H9 (cell line): Measurements from ENCODE around the gene NSUN3. TPM values are rescaled to one million over a fixed set of nuclear protein-coding genes. Genes with fewer than 3 reads are reported as not detected.

Source experiments
- DNase-seq: peaks from one replicate; pipeline ENCODE4 v3.0.0-alpha.2; 2017
- H2AFZ ChIP-seq: one replicate; pipeline ENCODE4 v1.6.1; 2013; ENCODE audit warnings: mild to moderate bottlenecking, low read length, control low read depth, moderate library complexity
- H2AK5ac ChIP-seq: 2 replicates; pipeline ENCODE4 v1.6.1; 2013; ENCODE audit warnings: low read length, control low read depth, mixed read lengths; ENCODE audit not compliant: insufficient read length
- H2BK120ac ChIP-seq: one replicate; pipeline ENCODE4 v1.6.1; 2013; ENCODE audit warnings: low read depth, mild to moderate bottlenecking, low read length, control low read depth, inconsistent platforms; ENCODE audit not compliant: poor library complexity, severe bottlenecking
- H2BK12ac ChIP-seq: 2 replicates; pipeline ENCODE4 v1.6.1; 2013; ENCODE audit warnings: low read length, control low read depth, mixed read lengths, low read depth; ENCODE audit not compliant: insufficient read length
- H2BK15ac ChIP-seq: 2 replicates; pipeline ENCODE4 v1.6.1; 2013; ENCODE audit warnings: low read depth, low read length, control low read depth
- H2BK20ac ChIP-seq: one replicate; pipeline ENCODE4 v1.6.1; 2013; ENCODE audit warnings: low read depth, mild to moderate bottlenecking, low read length, control low read depth, inconsistent platforms; ENCODE audit not compliant: poor library complexity, severe bottlenecking
- H2BK5ac ChIP-seq: 2 replicates; pipeline ENCODE4 v1.6.1; 2013; ENCODE audit warnings: low read length, control low read depth, mixed read lengths; ENCODE audit not compliant: insufficient read length
- H3K14ac ChIP-seq: 2 replicates; pipeline ENCODE4 v1.6.1; 2013; ENCODE audit warnings: low read length, control low read depth; ENCODE audit not compliant: insufficient read depth
- H3K18ac ChIP-seq: 2 replicates; pipeline ENCODE4 v1.6.1; 2013; ENCODE audit warnings: low read depth, mild to moderate bottlenecking, mixed read lengths, low read length, control low read depth; ENCODE audit not compliant: insufficient read length
- H3K23ac ChIP-seq: 2 replicates; pipeline ENCODE4 v1.6.1; 2013; ENCODE audit warnings: low read length, control low read depth, mixed read lengths, low read depth; ENCODE audit not compliant: insufficient read length
- H3K23me2 ChIP-seq: 2 replicates; pipeline ENCODE4 v1.6.1; 2013; ENCODE audit warnings: low read depth, mild to moderate bottlenecking, mixed read lengths, low read length, control low read depth; ENCODE audit not compliant: insufficient read length, poor library complexity, severe bottlenecking
- H3K27ac ChIP-seq: 2 replicates; pipeline ENCODE4 v1.5.1; 2013; ENCODE audit warnings: low read length, control low read depth, mixed read lengths, low read depth; ENCODE audit not compliant: insufficient read length
- H3K27me3 ChIP-seq: 2 replicates; pipeline ENCODE4 v1.6.1; 2013; ENCODE audit warnings: low read length, control low read depth, inconsistent platforms; ENCODE audit not compliant: insufficient read depth
- H3K4ac ChIP-seq: 2 replicates; pipeline ENCODE4 v1.6.1; 2013; ENCODE audit warnings: low read depth, mild to moderate bottlenecking, control low read depth, inconsistent platforms, low read length, moderate library complexity
- H3K4me1 ChIP-seq: 2 replicates; pipeline ENCODE4 v1.6.1; 2013; ENCODE audit warnings: low read length, control low read depth, inconsistent platforms; ENCODE audit not compliant: insufficient read depth
- H3K4me2 ChIP-seq: 2 replicates; pipeline ENCODE4 v1.6.1; 2013; ENCODE audit warnings: low read length, control low read depth, mixed read lengths; ENCODE audit not compliant: insufficient read length, insufficient read depth
- H3K56ac ChIP-seq: 2 replicates; pipeline ENCODE4 v1.6.1; 2013; ENCODE audit warnings: low read depth, mild to moderate bottlenecking, mixed read lengths, low read length, control low read depth; ENCODE audit not compliant: insufficient read length
- H3K79me1 ChIP-seq: 2 replicates; pipeline ENCODE4 v1.6.1; 2013; ENCODE audit warnings: low read depth, mild to moderate bottlenecking, moderate library complexity, low read length, control low read depth, inconsistent platforms; ENCODE audit not compliant: insufficient read depth, poor library complexity, severe bottlenecking
- H3K79me2 ChIP-seq: 2 replicates; pipeline ENCODE4 v1.6.1; 2013; ENCODE audit warnings: low read length, control low read depth, inconsistent platforms; ENCODE audit not compliant: insufficient read depth
- H3K9ac ChIP-seq: 2 replicates; pipeline ENCODE4 v1.6.1; 2013; ENCODE audit warnings: low read length, control low read depth, mixed read lengths; ENCODE audit not compliant: insufficient read length; ENCODE audit errors: extremely low read depth
- H3K9me3 ChIP-seq: one replicate; pipeline ENCODE4 v1.6.1; 2013; ENCODE audit warnings: low read depth, low read length, inconsistent platforms; ENCODE audit not compliant: control insufficient read depth
- H3T11ph ChIP-seq: one replicate; pipeline ENCODE4 v1.6.1; 2013; ENCODE audit warnings: mild to moderate bottlenecking, low read length, control low read depth, inconsistent platforms
- H4K20me1 ChIP-seq: one replicate; pipeline ENCODE4 v1.6.1; 2013; ENCODE audit not compliant: control insufficient read depth, insufficient read length, insufficient read depth
- H4K5ac ChIP-seq: 2 replicates; pipeline ENCODE4 v1.6.1; 2013; ENCODE audit warnings: low read depth, mild to moderate bottlenecking, mixed read lengths, low read length, control low read depth; ENCODE audit not compliant: insufficient read length
- H4K8ac ChIP-seq: replicated peaks from 2 replicates; pipeline ENCODE4 v1.6.1; 2013; ENCODE audit warnings: low read length, control low read depth, mixed read lengths, low read depth; ENCODE audit not compliant: insufficient read length
- H4K91ac ChIP-seq: 2 replicates; pipeline ENCODE4 v1.6.1; 2013; ENCODE audit warnings: low read depth, mild to moderate bottlenecking, moderate library complexity, mixed read lengths, low read length, control low read depth; ENCODE audit not compliant: insufficient read length
- H3K27ac Mint-ChIP-seq, 3 experiments: 2 replicates in 2 of 3; 3 replicates in 1 of 3; pipeline ENCODE4 v1.8.0; 2020 to 2021; ENCODE audit warnings: mixed read lengths in 3 of 3, mild to moderate bottlenecking in 1 of 3, moderate library complexity in 1 of 3
- H3K27me3 Mint-ChIP-seq: 2 replicates; pipeline ENCODE4 v1.8.0; 2021; ENCODE audit warnings: low read depth, mild to moderate bottlenecking, moderate library complexity, mixed read lengths
- H3K36me3 Mint-ChIP-seq, 3 experiments: 2 replicates in 2 of 3; 3 replicates in 1 of 3; pipeline ENCODE4 v1.8.0; 2020 to 2021; ENCODE audit warnings: low read depth in 3 of 3, mixed read lengths in 3 of 3; ENCODE audit not compliant: insufficient read depth in 1 of 3
- H3K4me1 Mint-ChIP-seq, 2 experiments: 2 replicates each; pipeline ENCODE4 v1.8.0; 2020; ENCODE audit warnings: mixed read lengths in 2 of 2
- H3K4me3 Mint-ChIP-seq, 2 experiments: 2 replicates in 1 of 2; 3 replicates in 1 of 2; pipeline ENCODE4 v1.8.0; 2020 to 2021; ENCODE audit warnings: mild to moderate bottlenecking in 2 of 2, mixed read lengths in 2 of 2, moderate library complexity in 1 of 2
- H3K9me3 Mint-ChIP-seq, 2 experiments: 2 replicates in 1 of 2; 3 replicates in 1 of 2; pipeline ENCODE4 v1.8.0; 2020; ENCODE audit warnings: mild to moderate bottlenecking in 2 of 2, mixed read lengths in 2 of 2, moderate library complexity in 1 of 2
- CTCF ChIP-seq: fragments of 200-600 bp; sonication (generic); conservative IDR thresholded peaks from 3 replicates; pipeline ENCODE4 v1.8.0; 2021; ENCODE audit warnings: antibody characterized with exemption, mild to moderate bottlenecking
- WGBS: extraction: QIAGEN DNeasy Blood & Tissue Kit; methylation state at CpG from one replicate; pipeline ENCODE4 v1.1.7; 2013; ENCODE audit warnings: missing lambda C conversion rate, low lambda C conversion rate, mixed read lengths; ENCODE audit not compliant: insufficient read length; ENCODE audit errors: extremely low coverage; 5-methylcytosine and 5-hydroxymethylcytosine counted together
- total RNA-seq: library from RNA; stranded (reverse); gene quantifications from 2 replicates; pipeline ENCODE4 v1.2.1, GENCODE V29; 2021

The NSUN3 gene
- total RNA-seq, 1 experiment from 2014 or later, result 7.4 TPM

GRCh38 chr3:94099311-94099710 lies 36.5 kb downstream of the NSUN3 start:
- H3K79me2 ChIP-seq, result no peaks in the 10 kb centered on the region
- H3K4ac ChIP-seq, result no peak overlapping the region
- H3K9ac ChIP-seq, result no peak overlapping the region
- Mint-ChIP-seq H3K36me3 (peaks cover 0 to 12% (median 9%) of the 10 kb centered on the region in 3 experiments; a peak in 4 of 7 replicates), H3K27me3 (no peaks in the 10 kb centered on the region), H3K4me3 (no peak overlapping the region), H3K27ac (no peak overlapping the region; a peak in 1 of 7 replicates), H3K9me3 (no peaks in the 10 kb centered on the region), H3K4me1 (no peaks in the 10 kb centered on the region)
- no peak overlapping the region for H2BK5ac ChIP-seq
- H2BK20ac ChIP-seq, result no peak overlapping the region
- H2BK120ac ChIP-seq, result no peak overlapping the region
- no peak overlapping the region for H2BK12ac ChIP-seq
- H3K23me2 ChIP-seq, result no peaks in the 10 kb centered on the region
- H3K79me1 ChIP-seq, result no peaks in the 10 kb centered on the region
- no peak overlapping the region for H3T11ph ChIP-seq
- DNase-seq, result no peak
- no peak overlapping the region for H3K23ac ChIP-seq
- H3K18ac ChIP-seq, result no peak overlapping the region
- H3K27me3 ChIP-seq, result no peaks in the 10 kb centered on the region
- no CpG with 5 or more reads among the region's 1 CpG for WGBS
- no peaks in the 10 kb centered on the region for H3K9me3 ChIP-seq
- no peak overlapping the region for H3K56ac ChIP-seq
- no peak overlapping the region for H3K27ac ChIP-seq
- no peaks in the 10 kb centered on the region for H3K4me1 ChIP-seq
- H4K20me1 ChIP-seq, result no peaks in the 10 kb centered on the region
- TF ChIP-seq CTCF, result no peak
- no peak overlapping the region for H4K8ac ChIP-seq
- no peak overlapping the region for H2BK15ac ChIP-seq
- H4K5ac ChIP-seq, result no peak overlapping the region
- no peak overlapping the region for H3K4me2 ChIP-seq
- no peak overlapping the region for H2AFZ ChIP-seq
- H3K14ac ChIP-seq, result no peak overlapping the region
- H4K91ac ChIP-seq, result no peak overlapping the region
- no peak overlapping the region for H2AK5ac ChIP-seq
